Right ventricle myocardium superior (tissue), 1 donor: Measurements from ENCODE around the gene AXL. TPM values are rescaled to one million over a fixed set of nuclear protein-coding genes. Genes with fewer than 3 reads are reported as not detected.

Experiments used
- total RNA-seq: library from RNA; stranded (reverse); fragmentation: NEBNext Ultra II Directional; extraction: Animal tissue kit (Norgen Biotek cat#: 25700); gene quantifications from one replicate; pipeline ENCODE4 v1.2.1, GENCODE V29; 2021
- donor health status: DM: no; HTN: yes; CAD: no; lungs with severe emphysema.

AXL gene
- total RNA-seq, 1 donor from 2014 or later = 18.0 TPM

Other genes with a start within 250 kb of the AXL start
- 0.27 TPM for gene CYP2B6, start 227.9 kb upstream of the AXL start, total RNA-seq
- not detected for gene CYP2A13, start 130.8 kb upstream of the AXL start, total RNA-seq
- not detected for gene CYP2F1, start 104.8 kb upstream of the AXL start, total RNA-seq
- gene CYP2S1, start 26.0 kb upstream of the AXL start, total RNA-seq = 0.56 TPM
- 114 TPM for gene HNRNPUL1, start 45.1 kb downstream of the AXL start, total RNA-seq
- gene CCDC97, start 90.9 kb downstream of the AXL start, total RNA-seq = 14.3 TPM
- 13.1 TPM for gene TGFB1, start 134.7 kb downstream of the AXL start, total RNA-seq
- gene B9D2, start 144.9 kb downstream of the AXL start, total RNA-seq = 2.6 TPM
- 3.5 TPM for gene TMEM91, start 157.3 kb downstream of the AXL start, total RNA-seq
- 17.4 TPM for gene EXOSC5, start 178.1 kb downstream of the AXL start, total RNA-seq
- 50.4 TPM for gene BCKDHA, start 178.6 kb downstream of the AXL start, total RNA-seq
- 12.5 TPM for gene B3GNT8, start 208.2 kb downstream of the AXL start, total RNA-seq
- gene DMAC2, start 220.7 kb downstream of the AXL start, total RNA-seq = 113 TPM
- not detected for gene ERICH4, start 223.9 kb downstream of the AXL start, total RNA-seq